ENCODE results near the gene TCF7L2.

The TCF7L2 gene

GRCh38 chr10:112996462-112996861 is 46.4 kb downstream of the TCF7L2 start:
- no peak for DNase-seq (ENCODE audit: low read depth in 2 of 2)

- DNase-seq (ENCODE audit: low read depth in 2 of 2) = no peak
Measured at GRCh38 chr10:112999102-112999501, 49.1 kb downstream of the TCF7L2 start.

- DNase-seq (ENCODE audit: low read depth in 2 of 2) = no peak
Measured at GRCh38 chr10:113000442-113000841, 50.4 kb downstream of the TCF7L2 start.

GRCh38 chr10:113000876-113001598 is 51.0 kb downstream of the TCF7L2 start:
- DNase-seq (ENCODE audit: low read depth in 2 of 2) = no peak

GRCh38 chr10:113001599-113002448 is 51.8 kb downstream of the TCF7L2 start:
- DNase-seq (ENCODE audit: low read depth in 2 of 2) = no peak

- no peak for DNase-seq (ENCODE audit: low read depth in 2 of 2)
Measured at GRCh38 chr10:113002449-113002777, 52.4 kb downstream of the TCF7L2 start.

- no peak for DNase-seq (ENCODE audit: low read depth in 2 of 2)
Measured at GRCh38 chr10:113003052-113003451, 53.0 kb downstream of the TCF7L2 start.

- DNase-seq (ENCODE audit: low read depth in 2 of 2) = no peak
Measured at GRCh38 chr10:113004069-113004618, 54.1 kb downstream of the TCF7L2 start.

- no peak for DNase-seq (ENCODE audit: low read depth in 2 of 2)
Measured at GRCh38 chr10:113005380-113005779, 55.3 kb downstream of the TCF7L2 start.

GRCh38 chr10:113006656-113007342 is 56.8 kb downstream of the TCF7L2 start:
- no peak for DNase-seq (ENCODE audit: low read depth in 2 of 2)

GRCh38 chr10:113007343-113007771 is 57.3 kb downstream of the TCF7L2 start:
- DNase-seq (ENCODE audit: low read depth in 2 of 2) = no peak

GRCh38 chr10:113007821-113008220 is 57.8 kb downstream of the TCF7L2 start:
- no peak for DNase-seq (ENCODE audit: low read depth in 2 of 2)

- DNase-seq (ENCODE audit: low read depth in 2 of 2) = no peak
Measured at GRCh38 chr10:113011592-113012374, 61.7 kb downstream of the TCF7L2 start.

- DNase-seq (ENCODE audit: low read depth in 2 of 2) = no peak
Measured at GRCh38 chr10:113015201-113015600, 65.2 kb downstream of the TCF7L2 start.

- DNase-seq (ENCODE audit: low read depth in 2 of 2) = no peak
Measured at GRCh38 chr10:113017376-113017775, 67.3 kb downstream of the TCF7L2 start.

GRCh38 chr10:113018034-113018433 is 68.0 kb downstream of the TCF7L2 start:
- no peak for DNase-seq (ENCODE audit: low read depth in 2 of 2)

GRCh38 chr10:113019096-113019495 is 69.0 kb downstream of the TCF7L2 start:
- DNase-seq (ENCODE audit: low read depth in 2 of 2) = no peak

- DNase-seq (ENCODE audit: low read depth in 2 of 2) = no peak
Measured at GRCh38 chr10:113019692-113020474, 69.8 kb downstream of the TCF7L2 start.

GRCh38 chr10:113020475-113020753 is 70.4 kb downstream of the TCF7L2 start:
- DNase-seq (ENCODE audit: low read depth in 2 of 2) = no peak

GRCh38 chr10:113020838-113021237 is 70.8 kb downstream of the TCF7L2 start:
- DNase-seq (ENCODE audit: low read depth in 2 of 2) = no peak

Measured in fibroblast of skin of left biceps (primary cell).